Midbrain (tissue), 1 donor: Measurements from ENCODE around the gene ADRB2.
A peak's percentile ranks its signal among the peaks of the same experiment; 100 is the strongest.

Experiments
- DNase-seq: peaks from one replicate; lab custom pipeline; 2025; lab: John Stamatoyannopoulos, UW

The ADRB2 gene

DNA sequence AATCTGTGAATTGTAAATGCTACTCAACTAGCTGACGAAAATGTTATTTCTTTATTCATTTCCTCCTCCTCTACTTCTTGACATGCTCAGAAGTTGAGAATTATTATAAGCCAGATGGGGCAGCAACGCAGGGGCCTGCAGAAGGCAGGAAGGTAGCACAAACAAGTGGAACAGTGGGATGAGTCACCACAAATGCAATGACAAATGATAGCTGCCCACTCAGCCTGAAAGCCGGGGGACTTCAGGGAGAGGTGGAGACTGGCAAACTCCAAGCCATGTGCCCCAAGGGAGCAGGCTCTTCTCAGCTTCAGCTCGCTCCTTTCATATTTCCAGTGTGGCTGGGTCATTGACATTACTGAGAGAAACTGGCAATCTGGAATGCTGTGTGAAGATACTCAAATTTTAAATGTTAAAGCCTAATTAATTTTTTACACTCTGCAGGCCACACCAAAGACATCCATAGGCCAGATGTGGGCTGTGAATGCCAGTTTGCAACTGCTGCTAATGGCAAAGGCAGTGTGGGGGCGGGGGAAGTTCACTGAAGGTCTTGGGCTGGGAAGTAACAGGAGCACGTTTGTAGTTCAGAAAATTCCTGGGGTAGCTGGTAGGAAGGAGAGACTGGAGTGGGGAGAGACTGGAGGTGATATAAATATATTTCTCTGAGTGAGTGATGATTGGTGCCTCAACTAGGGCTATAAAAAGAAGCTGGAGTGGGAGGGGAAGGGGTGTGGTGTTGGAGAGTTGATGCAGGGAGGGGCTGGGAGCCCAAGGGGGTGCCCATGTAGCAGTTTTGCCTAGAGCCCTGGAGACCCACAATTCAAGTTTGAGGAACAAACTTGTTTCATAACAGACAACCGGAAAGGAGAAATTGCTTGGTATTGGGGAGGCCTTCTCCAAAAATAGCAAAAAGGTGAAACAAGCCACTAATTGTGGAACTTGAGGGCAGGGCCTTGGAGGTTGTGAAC is 20.8 kb upstream of the ADRB2 start:
- peak; percentile 21 for DNase-seq

DNA sequence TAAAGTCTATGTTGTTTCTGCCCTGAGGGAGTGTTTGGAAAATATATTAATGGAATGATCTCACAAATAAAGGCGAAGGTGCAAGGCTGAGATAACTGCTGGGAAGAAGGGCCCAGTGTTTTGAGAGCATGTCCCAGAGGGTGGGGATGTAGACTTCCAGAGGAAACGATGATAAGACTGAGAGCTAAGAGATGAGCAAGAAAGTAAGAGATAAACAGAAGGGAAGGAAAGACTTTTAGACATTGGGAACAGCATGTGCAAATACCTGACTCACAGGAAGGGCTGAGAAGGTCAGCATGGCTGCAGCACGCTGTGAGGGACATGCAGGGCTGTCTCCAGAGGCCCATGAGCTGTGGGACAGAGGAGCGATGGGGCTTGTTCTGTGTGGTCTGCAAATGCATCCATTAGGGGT is 19.9 kb upstream of the ADRB2 start:
- no peak for DNase-seq

DNA sequence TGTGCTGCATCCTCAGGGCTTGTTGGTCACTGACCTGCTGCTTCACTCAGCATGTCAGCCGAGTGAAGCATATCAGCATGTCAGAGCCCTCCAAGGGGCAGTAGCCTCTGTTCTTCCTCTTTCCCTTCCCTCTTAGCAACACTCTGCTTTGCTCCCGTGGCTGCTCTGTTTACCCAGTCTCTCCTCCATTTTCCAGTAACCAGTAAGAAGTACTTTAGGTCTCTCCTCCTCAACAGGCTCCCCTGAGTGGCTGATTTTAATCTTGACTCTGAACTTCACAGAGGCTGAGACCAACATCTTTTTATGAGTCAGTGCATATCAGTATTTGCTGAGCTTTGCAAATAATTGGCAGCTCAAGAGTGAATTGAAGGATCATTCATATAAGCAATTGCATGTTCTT is 18.6 kb upstream of the ADRB2 start:
- no peak for DNase-seq

DNA sequence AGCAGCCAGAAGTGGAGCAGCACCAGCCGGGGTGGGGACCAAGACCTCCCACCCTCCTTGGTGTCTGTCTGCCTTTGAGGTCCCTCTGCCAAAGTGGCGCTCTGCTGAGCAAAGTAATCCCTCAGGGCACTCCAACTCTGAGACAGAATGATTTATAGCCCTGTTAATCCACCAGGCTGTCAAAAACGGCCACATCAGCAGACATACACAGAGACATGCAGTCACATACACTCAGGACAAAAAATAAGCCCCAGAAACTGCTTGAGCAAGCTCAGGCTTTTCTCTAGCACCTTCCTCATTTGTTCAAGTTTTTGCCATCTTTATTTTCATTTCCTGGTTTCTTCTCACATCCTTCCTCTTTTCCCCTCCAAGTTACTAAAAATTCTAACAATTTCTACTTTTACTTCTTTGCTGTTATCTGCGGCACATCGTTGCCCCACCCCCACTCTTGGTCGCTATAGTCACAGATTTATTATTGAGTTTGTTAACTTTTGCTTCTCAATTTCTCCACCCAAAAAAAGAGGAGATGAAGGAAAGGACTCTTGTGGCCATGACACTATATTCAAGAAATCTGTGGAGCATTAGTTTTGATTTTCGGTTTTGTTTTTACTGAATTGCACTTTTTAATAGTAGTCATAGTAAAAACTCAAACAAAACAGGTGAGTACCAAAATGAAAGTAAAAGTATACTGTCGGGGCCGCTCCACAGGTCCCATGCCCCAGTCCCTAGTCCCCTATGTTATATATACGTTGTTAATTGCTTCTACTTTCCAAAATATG is 17.4 kb upstream of the ADRB2 start:
- DNase-seq = peak; percentile 21

DNA sequence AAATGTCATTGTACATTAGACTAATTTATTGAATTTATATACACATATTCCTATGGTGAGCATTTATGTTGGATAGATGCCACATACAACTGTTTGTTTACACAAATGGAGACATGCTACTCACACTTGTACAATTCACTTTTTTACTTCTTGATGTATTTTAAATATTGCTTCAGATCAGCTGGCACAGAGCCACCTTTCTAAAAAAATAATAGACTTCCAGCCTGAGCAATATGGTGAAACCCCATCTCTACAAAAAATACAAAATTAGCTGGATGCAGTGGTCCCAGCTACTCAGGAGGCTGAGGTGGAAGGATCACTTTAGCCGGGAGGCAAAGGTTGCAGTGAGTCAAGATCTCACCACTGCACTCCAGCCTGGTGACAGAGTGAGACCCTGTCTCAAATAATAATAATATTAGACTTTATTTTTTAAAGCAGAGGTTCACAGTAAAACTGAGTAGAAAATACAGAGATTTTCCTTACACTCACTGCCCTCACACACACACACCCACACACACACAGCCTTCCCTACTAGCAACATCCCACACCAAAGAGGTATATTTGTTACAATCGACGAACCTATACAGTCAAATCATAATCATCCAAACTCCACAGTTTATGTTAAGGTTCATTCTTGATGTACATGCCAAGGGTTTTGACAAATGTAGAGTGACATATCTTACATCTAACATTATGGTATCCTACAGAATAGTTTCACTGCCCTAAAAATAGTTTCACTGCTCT is 16.5 kb upstream of the ADRB2 start:
- DNase-seq = no peak

DNA sequence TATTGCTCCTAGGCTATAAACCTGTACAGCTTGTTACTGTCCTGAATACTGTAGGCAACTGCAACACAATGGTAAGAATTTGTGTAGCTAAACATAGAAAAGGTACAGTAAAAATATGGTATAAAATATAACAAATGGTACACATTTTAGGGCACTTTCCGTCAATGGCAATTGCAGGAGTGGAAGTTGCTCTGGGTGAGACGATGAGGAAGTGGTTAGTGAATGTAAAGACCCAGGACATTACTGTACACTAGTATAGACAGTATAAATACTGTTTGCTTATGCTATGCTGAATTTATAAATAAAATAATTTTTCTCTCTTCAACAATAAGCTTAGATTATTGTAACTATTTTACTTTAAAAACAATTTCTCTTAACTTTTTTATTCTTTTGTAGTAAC is 15.6 kb upstream of the ADRB2 start:
- no peak for DNase-seq

DNA sequence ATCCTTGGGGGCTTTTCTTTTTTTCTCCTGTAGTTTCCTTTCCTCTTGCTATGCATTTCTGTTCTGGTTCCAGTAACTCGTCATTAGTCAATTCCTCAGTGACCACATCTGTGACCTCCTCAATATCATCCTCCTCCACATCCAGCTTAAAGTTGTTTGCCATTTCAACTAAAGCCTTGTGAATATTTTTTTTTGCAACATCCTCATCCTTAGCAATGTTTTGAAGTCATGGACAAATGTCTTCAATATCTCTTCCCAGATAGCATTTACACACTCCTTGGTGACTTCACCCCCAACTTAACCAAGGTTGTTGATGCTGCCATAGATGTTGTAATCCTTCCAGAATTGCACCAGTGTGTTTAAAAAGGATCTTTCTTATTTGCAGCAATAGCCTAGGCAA is 14.7 kb upstream of the ADRB2 start:
- DNase-seq = no peak

DNA sequence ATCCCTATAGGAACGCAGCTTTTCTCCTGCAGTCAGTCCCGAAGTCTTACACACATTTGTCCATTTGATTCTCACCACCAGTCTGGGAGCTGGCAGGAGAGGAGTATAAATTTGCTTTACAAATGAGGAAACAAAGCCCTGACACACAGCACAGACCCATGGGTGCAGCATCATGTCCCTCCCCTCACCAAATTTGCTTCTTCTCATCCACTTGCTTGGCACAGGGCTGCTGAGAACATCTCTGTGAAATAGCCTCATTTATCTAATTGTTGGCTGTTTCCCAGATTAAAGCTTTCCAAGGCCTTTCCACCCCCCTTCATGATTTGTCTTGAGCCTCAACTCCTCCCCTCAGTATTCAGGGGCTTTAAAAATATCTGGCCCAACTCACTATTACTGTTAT is 11.3 kb upstream of the ADRB2 start:
- DNase-seq = no peak

DNA sequence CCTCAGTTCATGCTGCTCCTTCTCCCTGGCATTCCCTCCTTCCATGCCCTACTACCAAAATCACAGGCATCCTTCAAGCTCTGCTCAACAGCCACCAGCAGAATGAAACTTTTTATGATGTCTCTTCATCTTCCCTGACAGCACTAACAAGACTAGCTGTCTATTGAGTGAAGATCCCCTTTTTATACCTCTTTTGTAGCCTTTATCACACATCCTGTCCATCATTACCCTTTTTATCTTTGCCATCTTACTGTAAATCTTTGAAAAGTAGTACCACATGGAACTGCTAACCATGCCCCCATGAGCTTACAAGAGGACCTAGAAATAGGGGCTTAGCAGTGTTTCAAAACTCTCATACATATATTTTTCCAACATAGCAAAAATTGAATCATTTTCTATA is 10.8 kb upstream of the ADRB2 start:
- no peak for DNase-seq

DNA sequence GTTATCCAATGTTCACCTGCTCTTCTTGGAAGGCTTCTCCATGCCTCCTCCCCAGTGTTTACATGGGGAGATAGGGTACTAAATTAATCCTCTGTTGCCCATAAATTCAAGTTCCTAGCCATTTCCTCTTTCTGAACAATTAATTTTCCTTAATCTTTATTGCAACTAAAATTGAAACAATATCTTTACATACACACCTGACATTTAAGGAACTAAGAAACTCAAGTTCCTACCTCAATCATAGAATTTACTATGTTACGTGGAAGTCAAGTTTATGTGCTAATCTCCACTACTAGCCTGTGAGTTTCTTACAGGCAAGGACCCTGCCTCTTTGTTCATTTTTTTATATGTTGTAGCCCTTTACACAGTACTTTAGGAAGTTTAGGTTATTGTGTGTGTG is 10.1 kb upstream of the ADRB2 start:
- no peak for DNase-seq

DNA sequence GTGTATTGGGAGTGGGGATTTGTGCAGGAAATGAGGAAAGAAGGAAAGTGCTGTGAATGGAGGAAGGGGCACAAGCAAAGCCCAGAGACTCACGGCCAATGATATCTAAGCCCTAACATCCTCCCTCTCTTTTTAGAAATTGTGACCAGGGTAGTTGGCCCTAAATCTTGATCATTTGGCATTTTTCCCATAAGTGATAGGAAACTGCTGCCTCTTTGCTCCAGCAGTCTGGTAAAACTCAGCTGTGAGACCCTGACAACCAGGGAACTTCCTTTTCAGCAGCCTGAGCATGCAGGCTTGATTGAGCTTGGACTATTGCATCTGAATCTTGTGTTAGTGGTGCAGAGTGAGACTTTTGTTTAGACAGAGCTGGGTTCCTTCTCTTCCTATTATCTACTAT is 9.6 kb upstream of the ADRB2 start:
- DNase-seq = no peak

DNA sequence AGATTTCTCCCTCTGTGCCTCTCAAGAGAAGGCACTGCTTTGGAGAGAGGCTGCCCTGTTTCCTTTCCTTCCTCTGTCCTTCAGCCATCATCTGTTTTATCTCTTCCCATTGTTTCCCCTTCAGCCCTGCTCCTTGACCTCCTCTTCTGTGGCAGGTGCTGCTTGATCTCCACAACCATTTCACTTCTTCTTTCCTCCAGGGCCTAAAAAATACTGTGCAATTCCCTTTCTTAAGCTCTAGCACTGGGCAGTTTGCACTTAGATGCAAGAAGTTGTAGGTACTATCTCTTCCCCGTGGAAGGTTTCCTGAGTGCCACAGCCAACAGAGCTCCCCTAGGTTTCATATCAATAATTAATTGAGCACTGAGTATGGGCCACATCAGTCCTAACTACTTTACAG is 8.8 kb upstream of the ADRB2 start:
- no peak for DNase-seq

DNA sequence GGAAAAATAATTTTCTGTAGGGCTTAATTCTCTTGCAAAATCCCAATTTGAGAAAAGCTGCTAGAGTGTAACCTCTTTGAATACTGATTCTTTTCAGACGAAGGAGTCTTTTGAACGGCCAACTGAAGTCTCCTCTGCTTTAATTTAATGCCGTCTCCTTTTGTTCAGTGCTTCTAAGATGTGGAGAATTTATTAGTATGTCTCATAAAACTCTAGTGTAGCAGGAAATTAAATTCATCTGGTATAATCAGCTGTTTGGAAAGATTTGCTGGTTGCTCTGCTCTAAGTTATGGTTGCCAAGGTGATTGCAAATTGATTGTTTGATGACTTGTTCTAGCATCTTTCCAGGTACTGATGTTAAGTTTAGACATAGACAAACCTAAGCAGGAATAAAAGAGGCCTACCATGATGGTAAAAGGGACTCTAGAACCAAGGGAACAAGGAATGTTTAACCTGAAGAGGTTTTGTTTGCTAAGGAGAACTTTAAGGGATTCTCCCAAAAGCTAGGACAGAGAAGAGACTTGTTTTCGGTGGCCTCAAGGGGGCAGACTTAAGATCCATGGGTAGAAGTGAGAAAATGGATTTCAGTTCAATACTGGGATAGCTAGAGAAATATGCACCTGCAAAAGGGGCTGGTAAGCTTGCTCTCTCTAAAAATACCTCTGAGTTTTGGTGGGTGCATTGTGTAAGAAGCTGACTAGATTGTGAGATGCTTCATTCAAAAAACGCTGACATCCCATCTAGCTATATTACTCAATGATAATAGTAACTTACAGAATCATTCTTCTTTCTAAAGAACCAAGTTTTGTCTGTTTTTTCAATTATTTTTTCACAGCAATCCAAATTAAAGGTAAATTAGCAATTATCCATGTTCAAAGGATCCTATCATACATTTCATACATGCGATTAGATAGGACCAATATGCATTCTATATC is 5.7 kb upstream of the ADRB2 start:
- DNase-seq = no peak

DNA sequence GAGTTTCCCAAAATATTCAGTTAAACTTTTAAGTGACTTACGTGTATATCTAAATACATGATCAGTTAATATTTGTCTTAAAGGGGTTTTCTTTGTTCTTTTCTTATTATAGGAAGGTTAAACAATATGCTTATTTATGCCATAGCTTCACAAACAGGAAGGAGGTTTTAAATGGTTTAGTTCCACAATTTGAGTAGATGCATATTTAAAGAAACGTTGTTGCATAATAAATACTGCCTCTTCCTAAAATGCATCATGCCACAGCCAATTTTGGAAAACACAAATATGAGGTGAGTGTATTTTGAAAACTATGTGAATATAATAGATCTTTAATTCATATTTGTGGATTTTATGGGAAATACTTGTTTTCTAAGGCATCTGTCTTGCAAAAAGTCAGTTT is 2.5 kb upstream of the ADRB2 start:
- no peak for DNase-seq

DNA sequence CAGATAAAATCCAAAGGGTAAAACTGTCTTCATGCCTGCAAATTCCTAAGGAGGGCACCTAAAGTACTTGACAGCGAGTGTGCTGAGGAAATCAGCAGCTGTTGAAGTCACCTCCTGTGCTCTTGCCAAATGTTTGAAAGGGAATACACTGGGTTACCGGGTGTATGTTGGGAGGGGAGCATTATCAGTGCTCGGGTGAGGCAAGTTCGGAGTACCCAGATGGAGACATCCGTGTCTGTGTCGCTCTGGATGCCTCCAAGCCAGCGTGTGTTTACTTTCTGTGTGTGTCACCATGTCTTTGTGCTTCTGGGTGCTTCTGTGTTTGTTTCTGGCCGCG is 727 bp upstream of the ADRB2 start:
- no peak for DNase-seq

DNA sequence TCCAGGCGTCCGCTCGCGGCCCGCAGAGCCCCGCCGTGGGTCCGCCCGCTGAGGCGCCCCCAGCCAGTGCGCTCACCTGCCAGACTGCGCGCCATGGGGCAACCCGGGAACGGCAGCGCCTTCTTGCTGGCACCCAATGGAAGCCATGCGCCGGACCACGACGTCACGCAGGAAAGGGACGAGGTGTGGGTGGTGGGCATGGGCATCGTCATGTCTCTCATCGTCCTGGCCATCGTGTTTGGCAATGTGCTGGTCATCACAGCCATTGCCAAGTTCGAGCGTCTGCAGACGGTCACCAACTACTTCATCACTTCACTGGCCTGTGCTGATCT is 294 bp downstream of the ADRB2 start:
- DNase-seq = no peak

DNA sequence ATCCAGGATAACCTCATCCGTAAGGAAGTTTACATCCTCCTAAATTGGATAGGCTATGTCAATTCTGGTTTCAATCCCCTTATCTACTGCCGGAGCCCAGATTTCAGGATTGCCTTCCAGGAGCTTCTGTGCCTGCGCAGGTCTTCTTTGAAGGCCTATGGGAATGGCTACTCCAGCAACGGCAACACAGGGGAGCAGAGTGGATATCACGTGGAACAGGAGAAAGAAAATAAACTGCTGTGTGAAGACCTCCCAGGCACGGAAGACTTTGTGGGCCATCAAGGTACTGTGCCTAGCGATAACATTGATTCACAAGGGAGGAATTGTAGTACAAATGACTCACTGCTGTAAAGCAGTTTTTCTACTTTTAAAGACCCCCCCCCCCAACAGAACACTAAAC is 1.3 kb downstream of the ADRB2 start:
- no peak for DNase-seq

DNA sequence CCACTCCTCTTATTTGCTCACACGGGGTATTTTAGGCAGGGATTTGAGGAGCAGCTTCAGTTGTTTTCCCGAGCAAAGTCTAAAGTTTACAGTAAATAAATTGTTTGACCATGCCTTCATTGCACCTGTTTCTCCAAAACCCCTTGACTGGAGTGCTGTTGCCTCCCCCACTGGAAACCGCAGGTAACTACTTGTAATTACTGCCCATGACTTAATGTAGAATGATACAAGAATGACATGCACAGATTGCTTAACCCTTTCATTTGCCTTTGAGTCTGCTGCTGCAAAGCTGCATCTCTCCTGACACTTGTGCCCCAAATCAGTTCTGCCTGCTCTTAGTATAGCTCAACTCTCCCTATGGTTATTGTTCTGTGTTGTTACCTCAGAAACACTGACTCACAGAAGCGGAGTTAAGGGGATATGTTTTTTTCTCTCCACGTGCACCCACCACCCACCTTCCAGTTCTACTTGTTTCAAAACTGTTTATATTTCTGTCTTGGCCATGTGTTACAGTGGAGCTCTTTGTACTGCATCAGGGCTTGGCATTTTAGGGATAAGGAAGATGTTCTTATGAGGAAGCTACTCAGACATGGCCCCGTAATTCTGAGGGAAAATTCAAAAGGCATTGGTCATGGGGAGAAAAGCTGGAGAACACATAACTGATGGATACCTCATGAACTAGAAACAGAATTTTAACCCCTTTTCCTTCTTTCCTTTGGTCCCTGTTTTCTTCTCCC is 2.3 kb downstream of the ADRB2 start:
- DNase-seq = no peak

DNA sequence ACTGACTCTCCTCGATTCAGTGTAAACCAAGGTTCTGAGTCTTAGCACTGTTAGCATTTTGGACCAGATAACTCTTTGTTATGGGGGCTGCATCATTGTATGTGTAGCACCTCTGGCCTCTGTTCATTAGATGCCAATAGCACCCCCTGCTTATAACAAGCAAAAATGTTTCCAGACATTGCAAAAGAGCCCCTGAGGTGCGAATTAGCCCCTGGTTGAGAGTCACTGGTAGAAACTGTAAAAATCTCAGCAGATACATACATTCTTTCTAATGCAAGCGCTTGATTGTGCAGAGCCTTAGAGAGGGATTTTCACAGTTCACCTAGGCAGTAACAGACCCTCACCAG is 2.8 kb downstream of the ADRB2 start:
- DNase-seq = no peak

DNA sequence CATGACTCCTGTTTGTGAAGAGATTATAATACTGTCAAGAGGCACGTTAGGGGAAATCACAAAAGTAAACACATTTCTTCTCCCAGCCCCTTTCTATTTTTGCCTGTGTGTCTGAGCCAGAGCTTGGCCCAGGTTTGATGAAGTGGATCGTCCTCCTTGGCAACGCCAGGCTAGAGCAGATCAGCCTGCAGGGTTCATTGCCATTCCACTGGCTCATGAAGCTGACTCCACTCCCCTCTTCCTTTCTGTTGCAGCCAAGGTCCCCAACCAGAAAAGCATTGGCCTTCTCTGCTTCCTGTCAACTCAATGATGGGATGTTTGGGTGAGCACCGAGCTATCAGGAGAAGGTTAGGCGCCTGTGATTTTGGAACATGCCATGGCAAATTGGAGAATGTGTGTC is 3.3 kb downstream of the ADRB2 start:
- DNase-seq = no peak

DNA sequence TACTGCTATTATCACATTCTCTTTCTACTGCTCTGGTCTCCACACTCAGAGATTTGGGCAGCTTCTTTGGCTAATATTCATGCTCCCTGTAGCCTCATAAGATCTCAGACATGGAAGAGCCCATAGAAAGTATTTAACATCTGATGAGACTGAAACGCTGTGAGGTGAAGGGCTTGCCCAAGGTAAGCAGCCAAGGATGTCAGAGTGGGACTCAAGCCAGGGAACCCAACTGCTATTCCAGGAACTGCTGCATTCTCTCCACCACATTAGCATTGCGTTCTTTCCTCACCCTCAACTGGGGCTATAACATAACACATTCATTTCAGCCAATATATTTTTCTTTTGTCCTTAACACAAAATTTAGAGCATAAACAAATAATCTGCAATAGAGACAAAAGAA is 3.8 kb downstream of the ADRB2 start:
- no peak for DNase-seq
